PC-3 (cell line): ENCODE data around the gene HNRNPA2B1. TPM values are rescaled to one million over a fixed set of nuclear protein-coding genes. Genes with fewer than 3 reads are reported as not detected.

Experiments used
- ATAC-seq: fragments of 200-7000 bp; cut with Tn5 transposase; 2 replicates; pipeline ENCODE4 v1.9.1; 2020; ENCODE audit warnings: mild to moderate bottlenecking, moderate library complexity
- BruUV-seq: library from RNA; stranded (reverse); fragments of 400-500 nt; replicated peaks from 2 replicates; lab custom pipeline; 2021; lab: Mats Ljungman, UMichigan
- CTCF ChIA-PET: fragments of 300-600 bp; sonication (Branson Sonifier 250); formaldehyde crosslinking; loops from one replicate; lab custom pipeline; 2022; ENCODE audit warnings: antibody characterized with exemption; lab: Charles Lee
- POLR2A ChIA-PET: fragments of 300-600 bp; sonication (Branson Sonifier 250); formaldehyde crosslinking; loops from one replicate; lab custom pipeline; 2022; ENCODE audit warnings: antibody characterized with exemption; ENCODE audit not compliant: unreplicated experiment; lab: Charles Lee
- DNase-seq: peaks from one replicate; pipeline ENCODE4 v3.0.0-alpha.2; 2015
- H2AFZ ChIP-seq: fragments of 300-600 bp; sonication (generic); 2 replicates; pipeline ENCODE4 v1.6.0; 2016; ENCODE audit warnings: antibody characterized with exemption, low read length
- H3F3A ChIP-seq: fragments of 300-600 bp; sonication (generic); one replicate; pipeline ENCODE4 v1.6.0; 2017; ENCODE audit warnings: antibody characterized with exemption, low read length, control low read depth, mild to moderate bottlenecking; ENCODE audit not compliant: unreplicated experiment
- H3K27ac ChIP-seq: fragments of 300-600 bp; sonication (generic); 2 replicates; pipeline ENCODE4 v1.5.1; 2016; ENCODE audit warnings: mild to moderate bottlenecking, low read length
- H3K27me3 ChIP-seq: fragments of 300-600 bp; sonication (generic); 2 replicates; pipeline ENCODE4 v1.6.1; 2016; ENCODE audit warnings: low read length, mixed read lengths
- H3K36me3 ChIP-seq: fragments of 300-600 bp; sonication (generic); 2 replicates; pipeline ENCODE4 v1.6.1; 2016; ENCODE audit warnings: low read depth, mixed run types, low read length, mixed read lengths
- H3K4me1 ChIP-seq: fragments of 300-600 bp; sonication (generic); 2 replicates; pipeline ENCODE4 v1.5.1; 2016; ENCODE audit warnings: low read length; ENCODE audit not compliant: insufficient read depth
- H3K4me2 ChIP-seq: fragments of 300-600 bp; sonication (generic); 2 replicates; pipeline ENCODE4 v1.6.0; 2016; ENCODE audit warnings: low read length
- H3K4me3 ChIP-seq: fragments of 300-600 bp; sonication (generic); 2 replicates; pipeline ENCODE4 v1.5.1; 2016; ENCODE audit warnings: mild to moderate bottlenecking, low read length, mixed read lengths
- H3K79me2 ChIP-seq: fragments of 300-600 bp; sonication (generic); 2 replicates; pipeline ENCODE4 v1.6.1; 2017; ENCODE audit warnings: low read length, mixed read lengths
- H3K9ac ChIP-seq: fragments of 300-600 bp; sonication (generic); 2 replicates; pipeline ENCODE4 v1.6.0; 2016; ENCODE audit warnings: mild to moderate bottlenecking, low read length
- H3K9me2 ChIP-seq: fragments of 300-600 bp; sonication (generic); replicated peaks from 2 replicates; pipeline ENCODE4 v1.6.1; 2016; ENCODE audit warnings: mixed run types, low read length, mixed read lengths
- H3K9me3 ChIP-seq: fragments of 300-600 bp; sonication (generic); 2 replicates; pipeline ENCODE4 v1.6.1; 2016; ENCODE audit warnings: low read length, mixed read lengths
- H4K20me1 ChIP-seq: fragments of 300-600 bp; sonication (generic); 2 replicates; pipeline ENCODE4 v1.6.1; 2016; ENCODE audit warnings: low read length, mixed read lengths
- CTCF ChIP-seq: fragments of 300-600 bp; sonication (generic); conservative IDR thresholded peaks from 2 replicates; pipeline ENCODE4 v1.5.1; 2017; ENCODE audit warnings: antibody characterized with exemption, low read depth, mild to moderate bottlenecking, low read length
- EZH2 ChIP-seq: fragments of 300-600 bp; sonication (generic); IDR thresholded peaks from one replicate; pipeline ENCODE4 v1.6.1; 2017; ENCODE audit warnings: antibody characterized with exemption, mild to moderate bottlenecking, low read length; ENCODE audit not compliant: unreplicated experiment
- EZH2phosphoT487 ChIP-seq: fragments of 300-600 bp; sonication (generic); IDR thresholded peaks from 2 replicates; pipeline ENCODE4 v1.6.1; 2018; ENCODE audit warnings: mild to moderate bottlenecking, antibody characterized with exemption, low read length, borderline replicate concordance
- intact Hi-C: fragments of 100-400 bp; cut with micrococcal nuclease; formaldehyde crosslinking; loops from 2 replicates; pipeline ENCODE4 v1.9.0; 2023
- total RNA-seq: library from RNA; depleted of rRNA; stranded (reverse); fragments of >200 nt; gene quantifications from 2 replicates; pipeline ENCODE4 v1.2.3, GENCODE V29; 2014; rRNA removed

Gene HNRNPA2B1
- total RNA-seq, 1 experiment from 2014 or later = 304 TPM

- Histone ChIP-seq H3K9me2 (no peaks in the 10 kb centered on the region), H3F3A (no peaks in the 10 kb centered on the region), H3K4me3 (no peak overlapping the region), H2AFZ (no peak overlapping the region), H3K27me3 (no peaks in the 10 kb centered on the region), H3K4me1 (peaks cover 10% of the 10 kb centered on the region), H3K9ac (no peak overlapping the region), H3K9me3 (no peaks in the 10 kb centered on the region), H3K36me3 (no peaks in the 10 kb centered on the region), H4K20me1 (no peaks in the 10 kb centered on the region), H3K4me2 (no peak overlapping the region), H3K79me2 (no peaks in the 10 kb centered on the region), H3K27ac (no peak overlapping the region)
- DNase-seq (no peak), ATAC-seq (no peak)
- ChIA-PET POLR2A (no interaction called here), CTCF (no interaction called here)
- BruUV-seq = no TSS peak
- TF ChIP-seq CTCF (no peak), EZH2phosphoT487 (no peak), EZH2 (no peak)
- intact Hi-C loops = no loop called here
Observed at GRCh38 chr7:26141077-26141476, 59.5 kb downstream of the HNRNPA2B1 start.

- Histone ChIP-seq H3K36me3 (no peaks in the 10 kb centered on the region), H3K27me3 (no peaks in the 10 kb centered on the region), H3F3A (no peaks in the 10 kb centered on the region), H3K79me2 (no peaks in the 10 kb centered on the region), H3K4me1 (peaks cover 10% of the 10 kb centered on the region), H2AFZ (no peak overlapping the region), H3K9me2 (no peaks in the 10 kb centered on the region), H3K4me2 (no peak overlapping the region), H3K9me3 (no peaks in the 10 kb centered on the region), H3K9ac (no peak overlapping the region), H3K27ac (no peak overlapping the region), H4K20me1 (no peaks in the 10 kb centered on the region), H3K4me3 (no peak overlapping the region)
- DNase-seq (no peak), ATAC-seq (no peak)
- intact Hi-C loops = no loop called here
- ChIA-PET POLR2A (no interaction called here), CTCF (no interaction called here)
- no peak for TF ChIP-seq EZH2
- no peak for TF ChIP-seq CTCF
- TF ChIP-seq EZH2phosphoT487 = no peak
- BruUV-seq = no TSS peak
Observed at GRCh38 chr7:26140380-26140779, 60.2 kb downstream of the HNRNPA2B1 start.

Other genes starting within 250 kb of the HNRNPA2B1 start
- 40.0 and 45.2 TPM in 2 replicates for gene NFE2L3, start 48.5 kb downstream of the HNRNPA2B1 start, total RNA-seq
- 126 and 132 TPM in 2 replicates for gene CBX3, start 999 bp upstream of the HNRNPA2B1 start, total RNA-seq
- 6.2 and 7.9 TPM in 2 replicates for gene SNX10, start 91.1 kb upstream of the HNRNPA2B1 start, total RNA-seq